Measurements from ENCODE around the gene CLPSL2.

DNA sequence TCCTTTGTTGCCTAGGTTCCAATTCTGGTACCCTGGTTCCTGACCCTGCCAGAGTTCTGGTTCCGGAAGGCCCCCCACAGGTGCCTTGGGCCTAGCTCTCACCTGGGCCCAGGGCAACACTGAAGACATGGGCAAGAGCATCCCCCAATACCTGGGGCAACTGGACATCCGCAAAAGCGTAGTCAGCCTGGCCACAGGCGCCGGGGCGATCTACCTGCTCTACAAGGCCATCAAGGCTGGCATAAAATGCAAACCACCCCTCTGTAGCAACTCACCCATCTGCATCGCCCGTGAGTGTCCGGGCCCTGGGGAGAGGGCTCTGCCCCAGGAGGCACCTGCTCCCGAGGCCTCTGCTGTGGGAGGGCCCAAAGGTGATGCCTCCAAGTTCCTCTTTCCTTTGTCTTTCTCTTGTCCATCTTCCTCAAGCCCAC lies 39.4 kb upstream of the CLPSL2 start, which contains the start of gene ARMC12:
- TF ChIP-seq ETV6 (CRISPR knock-in tag; IDR thresholded peaks at IDR 0.05): no peak
- no peak for TF ChIP-seq ELF4 (CRISPR knock-in tag; IDR thresholded peaks at IDR 0.05; ENCODE audit: low read depth)
- no peak; the same call in 1 of the 2 replicates for TF ChIP-seq CTCF (IDR thresholded peaks at IDR 0.05)
- TF ChIP-seq FOXK1 (CRISPR knock-in tag; IDR thresholded peaks at IDR 0.05): no peak
- no peak for TF ChIP-seq ESRRA (CRISPR knock-in tag; IDR thresholded peaks at IDR 0.05; ENCODE audit: borderline replicate concordance)
- TF ChIP-seq, protein P1, sequence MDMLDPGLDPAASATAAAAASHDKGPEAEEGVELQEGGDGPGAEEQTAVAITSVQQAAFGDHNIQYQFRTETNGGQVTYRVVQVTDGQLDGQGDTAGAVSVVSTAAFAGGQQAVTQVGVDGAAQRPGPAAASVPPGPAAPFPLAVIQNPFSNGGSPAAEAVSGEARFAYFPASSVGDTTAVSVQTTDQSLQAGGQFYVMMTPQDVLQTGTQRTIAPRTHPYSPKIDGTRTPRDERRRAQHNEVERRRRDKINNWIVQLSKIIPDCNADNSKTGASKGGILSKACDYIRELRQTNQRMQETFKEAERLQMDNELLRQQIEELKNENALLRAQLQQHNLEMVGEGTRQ (CRISPR knock-in tag; IDR thresholded peaks at IDR 0.05): no peak
- TF ChIP-seq ZNF121 (CRISPR knock-in tag; IDR thresholded peaks at IDR 0.05): no peak
- TF ChIP-seq, protein P2, sequence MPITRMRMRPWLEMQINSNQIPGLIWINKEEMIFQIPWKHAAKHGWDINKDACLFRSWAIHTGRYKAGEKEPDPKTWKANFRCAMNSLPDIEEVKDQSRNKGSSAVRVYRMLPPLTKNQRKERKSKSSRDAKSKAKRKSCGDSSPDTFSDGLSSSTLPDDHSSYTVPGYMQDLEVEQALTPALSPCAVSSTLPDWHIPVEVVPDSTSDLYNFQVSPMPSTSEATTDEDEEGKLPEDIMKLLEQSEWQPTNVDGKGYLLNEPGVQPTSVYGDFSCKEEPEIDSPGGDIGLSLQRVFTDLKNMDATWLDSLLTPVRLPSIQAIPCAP (CRISPR knock-in tag; IDR thresholded peaks at IDR 0.05): no peak
- no peak for TF ChIP-seq SMAD3 (CRISPR knock-in tag; IDR thresholded peaks at IDR 0.05; ENCODE audit: borderline replicate concordance)
- TF ChIP-seq CREB1 (CRISPR knock-in tag; IDR thresholded peaks at IDR 0.05): no peak
- TF ChIP-seq HMGXB4 (CRISPR knock-in tag; IDR thresholded peaks at IDR 0.05): no peak
